ENCODE data around the gene VPS13D.

The VPS13D gene

DNA sequence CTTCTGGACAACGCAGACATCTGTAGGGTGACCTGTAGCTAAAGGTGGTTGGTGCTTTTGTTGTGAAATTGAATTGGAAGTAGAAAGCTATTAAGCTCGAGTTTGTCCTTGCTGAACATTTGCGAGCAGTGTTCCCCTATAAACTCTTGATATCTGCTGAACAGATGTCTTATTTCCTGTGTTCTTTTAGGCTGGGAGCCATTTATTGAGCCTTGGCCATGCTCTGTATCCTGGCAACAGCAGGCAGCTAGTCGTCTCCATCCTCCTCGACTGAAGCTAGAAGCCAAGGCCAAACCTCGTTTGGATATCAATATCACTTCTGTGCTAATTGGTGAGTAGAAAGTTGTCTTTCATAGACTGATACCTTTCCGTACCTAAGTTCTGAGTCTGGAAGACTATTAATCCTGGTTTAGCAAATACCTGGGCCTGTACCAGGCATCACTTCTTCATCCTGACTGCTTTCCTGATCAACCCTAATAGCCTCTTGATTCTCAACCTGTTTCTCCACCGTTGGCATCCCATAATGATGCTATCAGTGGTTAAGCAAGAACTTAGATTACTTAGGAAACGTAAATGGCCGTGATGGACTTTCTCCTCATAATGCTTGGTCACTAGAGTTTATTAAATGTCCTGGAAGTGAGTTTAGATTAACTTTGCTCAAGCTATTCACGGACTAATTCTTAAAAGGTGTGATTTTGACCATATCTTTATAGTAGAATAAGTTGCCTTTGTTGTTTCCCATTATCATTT lies 103.4 kb downstream of the VPS13D start:
- in situ Hi-C loops (cut with HindIII; ENCODE audit: low sequenced_read_pairs) = no loop called here

DNA sequence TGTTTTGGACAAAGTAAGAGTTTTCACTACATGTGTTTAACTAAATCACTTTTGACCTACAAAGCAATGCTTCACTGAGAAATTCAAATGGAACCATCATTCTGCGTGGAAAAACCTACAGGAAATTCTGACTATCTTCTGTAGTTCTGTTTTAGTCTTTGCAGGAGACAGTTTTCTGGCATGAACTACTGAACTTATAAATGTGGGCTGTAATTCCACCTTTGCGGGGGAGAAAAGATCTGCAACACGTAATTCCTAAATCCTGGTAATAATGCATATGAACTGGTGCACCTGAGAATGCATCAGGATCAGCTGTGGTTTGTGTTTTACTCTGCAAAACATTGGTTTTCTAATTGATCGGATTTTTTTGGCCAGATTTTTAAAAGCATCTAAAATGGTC lies 106.0 kb downstream of the VPS13D start:
- in situ Hi-C loops (cut with HindIII; ENCODE audit: low sequenced_read_pairs) = no loop called here

DNA sequence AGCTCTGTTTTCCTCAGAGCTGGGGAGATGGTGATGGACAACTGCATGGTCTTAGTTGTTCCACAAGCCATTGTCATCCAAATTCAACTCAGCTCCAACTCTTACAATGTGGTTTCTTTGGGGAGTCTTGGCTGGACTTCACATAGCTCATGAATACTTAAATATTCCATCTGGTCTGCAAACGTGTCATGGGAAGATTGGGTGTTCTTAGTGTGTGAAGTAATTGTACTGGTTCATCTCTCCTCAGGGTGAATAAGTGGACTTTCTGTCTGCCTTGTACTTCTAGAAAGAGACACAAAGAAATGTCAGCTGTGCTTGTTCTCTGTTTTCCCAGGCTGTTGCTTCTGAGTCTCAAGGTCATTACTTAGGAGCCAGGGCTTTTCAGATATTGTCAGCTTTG lies 106.6 kb downstream of the VPS13D start:
- in situ Hi-C loops (cut with HindIII; ENCODE audit: low sequenced_read_pairs) = no loop called here

DNA sequence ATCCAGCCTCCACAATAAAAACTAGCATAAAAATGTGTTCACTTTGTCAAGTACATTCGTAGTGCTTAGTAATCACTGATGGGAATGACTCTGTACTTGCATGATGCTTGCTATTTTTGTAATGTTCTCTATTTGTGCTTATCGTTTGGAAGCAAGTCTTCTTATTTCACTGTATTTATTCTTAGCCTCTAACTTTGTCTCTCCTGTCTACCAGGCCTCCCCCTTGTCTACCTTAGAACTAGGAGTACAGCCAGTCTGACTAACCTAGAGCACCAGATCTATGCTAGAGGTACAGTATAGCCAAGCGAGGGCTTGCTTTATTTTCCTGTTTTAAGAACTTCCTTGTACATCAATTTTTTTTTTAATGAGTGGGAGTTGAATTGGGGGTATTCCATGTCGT lies 108.2 kb downstream of the VPS13D start:
- in situ Hi-C loops (cut with HindIII; ENCODE audit: low sequenced_read_pairs) = no loop called here

DNA sequence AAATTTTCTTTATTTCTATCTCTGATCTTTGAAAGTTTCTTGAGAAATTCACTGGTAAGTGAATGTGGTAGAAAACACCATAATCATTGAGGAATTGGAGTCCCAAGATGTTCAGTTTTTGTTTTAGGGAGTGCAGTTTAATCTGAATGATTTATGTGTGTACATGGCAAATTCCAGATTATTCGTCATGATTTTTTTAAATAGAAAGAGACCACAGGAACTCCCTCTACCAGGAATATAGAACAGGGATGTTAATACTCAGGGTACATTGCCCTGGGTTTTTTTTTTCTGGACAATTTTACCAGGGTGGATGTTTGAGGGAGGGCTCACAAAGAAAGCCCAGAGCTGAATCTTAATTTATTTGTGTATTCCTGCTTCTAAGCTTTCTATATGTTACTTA lies 109.0 kb downstream of the VPS13D start:
- in situ Hi-C loops (cut with HindIII; ENCODE audit: low sequenced_read_pairs) = no loop called here

DNA sequence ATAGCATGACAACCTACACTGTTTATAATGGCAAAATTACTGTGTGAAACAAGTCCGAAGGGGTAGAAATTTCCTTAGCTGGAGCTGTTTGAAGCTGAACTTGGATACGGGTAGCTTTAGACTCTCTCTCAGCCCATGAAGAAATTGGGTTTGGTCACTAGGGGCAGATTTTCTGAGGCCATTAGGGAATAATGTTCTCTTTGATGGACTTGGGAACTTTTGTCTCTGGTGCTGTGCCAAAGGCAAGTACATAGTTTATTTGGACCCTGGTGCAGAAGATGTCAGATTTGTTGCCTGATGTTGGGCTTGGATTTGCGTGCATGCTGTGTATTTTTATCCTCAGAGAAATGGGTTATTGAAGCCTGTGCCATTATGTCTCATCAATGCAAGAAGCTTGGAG lies 109.6 kb downstream of the VPS13D start:
- in situ Hi-C loops (cut with HindIII; ENCODE audit: low sequenced_read_pairs) = no loop called here

DNA sequence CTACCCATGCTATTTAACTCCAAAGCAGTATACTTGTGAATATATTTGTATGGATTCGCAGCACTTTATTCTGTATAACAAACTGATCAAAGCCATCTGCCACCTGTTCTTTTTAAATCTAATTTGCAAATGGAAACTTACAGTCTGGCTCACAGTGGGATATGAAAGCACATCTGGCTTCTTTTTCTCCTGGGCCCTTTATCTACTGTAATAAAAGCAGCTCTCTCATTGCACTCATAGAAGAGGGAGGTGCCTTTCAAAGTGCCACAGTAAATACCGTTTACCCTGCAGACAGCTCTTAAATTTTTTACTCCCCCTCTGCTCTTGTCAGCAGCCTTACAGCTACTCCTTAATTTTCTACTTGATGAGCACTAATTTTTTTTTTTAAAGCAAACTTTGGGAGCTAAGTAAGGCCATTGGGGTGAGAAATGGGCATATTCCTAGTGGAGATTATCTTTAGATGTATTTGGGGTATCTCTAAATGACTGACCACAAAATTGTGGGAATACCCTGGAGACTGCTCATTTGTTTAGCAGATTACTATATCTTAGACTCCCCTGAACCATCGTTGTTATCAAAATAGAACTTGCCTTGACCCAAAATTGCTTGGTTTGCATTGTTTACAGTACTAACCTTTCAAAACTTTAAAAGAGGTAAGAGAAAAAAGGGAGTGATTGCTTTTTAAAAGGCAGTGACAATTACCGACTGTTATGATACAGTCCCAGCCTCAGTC lies 110.1 kb downstream of the VPS13D start:
- in situ Hi-C loops (cut with HindIII; ENCODE audit: low sequenced_read_pairs) = no loop called here

DNA sequence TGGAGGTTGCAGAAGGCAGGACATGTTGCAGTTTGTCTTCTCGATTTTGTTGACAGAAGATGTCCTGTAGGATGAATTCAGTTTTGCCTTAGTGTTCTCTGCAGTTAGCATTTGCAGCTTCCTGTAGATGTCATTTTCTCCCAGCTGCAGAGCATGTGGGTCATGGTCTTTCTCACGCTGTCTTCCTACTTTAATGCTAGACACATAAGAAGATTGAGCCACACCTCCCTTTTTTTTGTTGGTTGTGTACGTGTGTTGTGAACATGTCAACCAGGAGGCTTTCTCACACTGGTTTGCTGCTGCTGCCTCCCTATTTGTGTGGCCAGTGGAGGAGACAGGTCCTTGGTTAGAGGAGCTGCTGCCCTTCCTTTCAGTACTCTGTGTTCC lies 110.7 kb downstream of the VPS13D start:
- in situ Hi-C loops (cut with HindIII; ENCODE audit: low sequenced_read_pairs) = no loop called here

DNA sequence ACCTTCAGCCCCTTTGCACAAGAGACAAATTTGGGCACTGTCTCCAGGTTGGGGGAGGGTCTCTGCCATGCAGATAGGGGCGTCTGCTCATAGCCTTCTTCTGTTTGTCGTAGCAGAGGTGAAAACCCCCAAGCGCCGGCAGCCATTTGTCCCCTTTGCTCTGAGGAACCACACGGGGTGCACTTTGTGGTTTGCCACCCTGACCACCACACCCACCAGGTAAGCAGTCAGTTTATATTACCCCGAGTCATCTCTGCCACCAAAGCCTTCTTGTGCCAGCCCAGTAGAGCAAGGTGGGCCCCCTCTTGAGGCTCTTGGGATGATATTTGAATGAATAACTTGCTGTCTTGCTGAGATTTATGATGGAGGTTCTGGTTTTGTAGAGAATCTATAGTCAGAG lies 111.8 kb downstream of the VPS13D start:
- in situ Hi-C loops (cut with HindIII; ENCODE audit: low sequenced_read_pairs) = no loop called here

DNA sequence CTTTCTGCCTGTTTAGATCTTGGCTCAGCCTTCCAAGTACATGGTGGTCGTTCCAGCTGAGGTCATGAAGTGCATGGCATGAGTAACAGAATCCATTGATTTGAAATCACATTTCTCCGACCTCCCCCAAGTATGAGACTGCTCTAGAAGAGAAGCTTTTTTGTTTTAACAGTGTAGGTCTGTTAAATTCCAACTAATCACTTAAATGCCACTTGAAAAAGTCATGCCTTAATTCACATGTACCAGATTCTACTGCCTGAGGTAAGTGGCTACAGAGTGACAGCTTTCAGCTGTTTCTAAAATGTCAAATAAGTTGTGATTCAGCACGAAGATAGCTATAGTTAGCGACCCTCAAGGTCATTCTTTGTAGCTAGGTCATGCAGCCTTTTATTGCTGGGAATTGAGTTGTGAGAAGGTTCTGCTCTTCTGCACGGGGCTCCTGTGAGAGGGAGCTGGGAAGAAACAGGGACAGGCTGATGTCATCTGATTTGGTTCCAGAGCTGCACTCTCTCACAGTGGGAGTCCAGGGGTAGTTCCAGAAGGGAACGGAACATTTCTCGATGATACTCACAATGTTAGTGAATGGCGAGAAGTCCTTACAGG lies 112.7 kb downstream of the VPS13D start:
- in situ Hi-C loops (cut with HindIII; ENCODE audit: low sequenced_read_pairs) = no loop called here

DNA sequence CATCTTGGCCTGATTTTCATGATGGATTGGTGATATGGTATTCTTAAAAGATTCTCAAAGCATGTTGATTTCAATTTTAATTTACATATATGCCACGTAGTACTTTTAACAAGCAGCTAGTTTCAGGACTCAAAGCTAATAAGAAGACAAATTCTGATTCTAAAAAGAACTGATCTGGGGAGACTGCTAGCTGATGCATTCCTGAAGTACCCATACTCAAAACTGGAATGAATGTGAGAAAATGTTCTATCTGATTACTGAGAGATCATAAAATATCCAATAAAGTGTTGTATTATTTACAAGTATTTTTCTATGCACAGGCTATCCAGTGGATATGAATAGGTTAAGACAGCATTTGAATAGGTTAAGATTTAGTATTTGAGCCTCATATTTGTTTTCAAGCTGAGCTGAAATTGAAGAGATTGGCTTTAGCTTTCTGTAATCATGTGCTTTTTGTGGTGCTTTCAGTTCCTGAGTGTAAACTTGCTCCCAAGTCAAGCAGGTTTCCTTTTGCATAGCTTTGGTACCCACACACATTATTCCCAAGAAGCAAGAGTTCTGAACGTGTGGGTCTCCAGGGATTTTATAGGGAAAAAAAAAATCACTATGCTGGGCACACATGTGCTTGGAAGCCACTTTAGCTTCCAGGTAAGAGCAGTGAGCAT lies 114.1 kb downstream of the VPS13D start:
- in situ Hi-C loops (cut with HindIII; ENCODE audit: low sequenced_read_pairs) = no loop called here

DNA sequence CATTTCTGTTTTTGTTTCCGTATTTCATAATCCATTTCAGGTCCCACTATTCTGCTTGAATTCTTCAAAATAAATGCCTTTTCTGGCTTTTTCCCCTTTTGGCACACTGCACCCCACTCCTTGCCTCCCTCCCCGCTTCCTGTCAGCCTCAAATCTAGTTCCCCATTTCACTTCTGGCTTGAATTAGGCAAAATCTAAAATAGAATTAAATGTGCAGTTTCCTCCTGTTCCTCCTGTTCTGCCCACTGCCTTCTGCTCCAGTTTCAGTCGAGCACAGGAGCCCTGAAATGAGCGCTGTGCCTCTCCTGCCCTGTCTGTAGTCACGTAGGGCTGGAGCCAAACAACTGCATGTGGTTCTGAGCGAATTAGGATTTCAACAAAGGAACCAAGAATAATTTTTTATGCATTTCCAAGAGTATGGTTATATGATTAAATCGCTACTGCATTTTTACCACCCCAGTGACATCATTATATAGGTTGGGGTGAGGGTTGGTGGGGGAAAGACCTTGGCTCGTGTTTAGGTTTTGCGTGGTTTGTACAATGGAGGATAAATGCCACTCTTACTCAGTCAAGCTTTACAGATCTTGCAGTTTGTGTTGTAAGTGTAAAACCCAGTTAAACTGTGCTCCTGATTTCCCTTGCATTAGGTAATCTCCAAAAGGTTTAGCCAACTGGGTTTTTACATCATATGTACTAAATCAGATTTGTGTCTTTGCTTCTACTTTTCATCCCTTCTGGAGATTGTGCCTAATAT lies 114.9 kb downstream of the VPS13D start:
- in situ Hi-C loops (cut with HindIII; ENCODE audit: low sequenced_read_pairs) = no loop called here

DNA sequence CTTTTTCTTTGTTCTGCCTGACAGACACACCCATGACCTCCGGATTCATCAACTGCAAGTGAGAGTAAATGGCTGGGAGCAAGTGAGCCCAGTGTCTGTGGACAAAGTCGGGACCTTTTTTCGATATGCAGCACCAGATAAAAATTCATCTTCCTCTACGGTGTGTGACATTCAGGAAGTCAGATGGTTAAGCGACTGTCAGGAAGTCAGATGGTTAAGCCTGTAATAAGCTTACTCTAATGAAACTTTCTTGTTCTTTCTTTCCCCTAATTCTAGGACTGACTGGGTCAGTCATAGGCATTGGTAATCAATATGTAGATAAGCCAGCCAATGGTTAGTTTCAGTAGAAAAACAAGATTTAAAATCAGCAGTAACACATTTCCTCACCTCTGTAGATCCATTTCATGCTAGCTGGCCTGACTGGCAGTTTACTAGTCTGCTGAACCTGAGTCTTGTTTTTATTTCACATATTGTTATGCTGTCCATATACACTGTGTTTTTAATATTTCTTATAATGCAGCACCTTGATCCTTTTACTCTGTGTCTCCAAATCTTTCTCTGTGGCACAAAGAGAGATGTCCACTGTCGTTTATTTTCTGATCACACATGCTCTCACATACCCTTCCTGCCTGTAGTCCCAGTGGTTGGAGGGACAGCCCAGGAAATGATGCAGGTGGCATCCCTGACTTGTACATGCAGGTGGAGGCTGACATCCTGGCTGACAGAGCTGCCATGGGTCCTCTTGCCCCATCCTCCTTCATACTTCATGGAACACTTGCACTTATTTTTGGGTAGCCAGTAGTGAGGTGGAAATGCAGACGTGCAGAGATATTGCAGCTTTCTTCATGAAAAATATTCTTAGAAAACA lies 115.8 kb downstream of the VPS13D start:
- in situ Hi-C loops (cut with HindIII; ENCODE audit: low sequenced_read_pairs) = no loop called here

DNA sequence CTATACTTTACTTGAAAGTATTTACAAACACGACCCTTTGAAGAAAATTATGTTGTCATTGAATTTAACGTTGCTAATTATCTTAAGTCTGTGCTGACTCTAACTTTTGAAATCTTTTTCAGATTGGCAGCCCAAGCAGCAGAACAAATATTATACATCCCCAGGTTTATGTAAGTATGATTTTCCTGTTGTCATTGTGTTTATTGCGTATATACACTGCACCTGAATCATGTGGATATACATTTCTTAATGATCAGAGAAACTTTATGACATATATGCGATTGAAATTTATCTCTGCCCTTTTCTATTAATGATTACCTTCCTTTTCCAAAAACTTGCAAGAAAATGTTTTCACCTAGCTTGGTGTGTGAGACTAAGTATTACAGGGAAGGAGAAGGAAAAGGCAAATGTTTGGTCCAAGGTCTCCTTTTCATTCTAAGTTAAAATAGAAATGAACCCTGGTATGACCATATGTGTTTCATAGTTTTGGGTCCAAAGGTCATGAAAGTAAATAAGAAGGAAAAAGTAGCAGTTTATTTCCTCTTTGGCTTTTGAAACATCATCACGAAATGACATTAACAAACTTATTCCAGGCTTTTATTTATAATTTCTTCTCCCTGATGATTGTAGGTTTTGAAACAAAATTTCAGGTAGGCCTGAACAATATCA lies 116.8 kb downstream of the VPS13D start:
- in situ Hi-C loops (cut with HindIII; ENCODE audit: low sequenced_read_pairs) = no loop called here

DNA sequence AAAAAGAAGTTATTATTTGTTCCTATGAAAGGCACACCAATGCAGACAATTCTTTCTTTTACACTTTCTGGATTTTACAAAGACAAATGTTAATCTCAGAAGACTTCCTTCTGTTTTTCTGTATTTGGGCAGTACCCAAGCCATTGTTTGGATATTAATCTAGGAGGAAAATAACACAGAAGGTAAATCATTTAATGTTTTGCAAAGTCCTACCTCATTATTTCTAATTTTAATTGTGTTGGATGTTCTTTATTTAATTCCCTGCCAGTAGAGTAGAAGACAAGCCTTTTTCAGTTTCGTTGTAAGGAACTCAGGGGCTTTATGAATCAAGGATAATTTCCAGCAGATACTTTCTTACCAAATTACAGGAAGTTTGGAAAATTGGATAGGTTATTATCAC lies 118.3 kb downstream of the VPS13D start:
- in situ Hi-C loops (cut with HindIII; ENCODE audit: low sequenced_read_pairs) = no loop called here

DNA sequence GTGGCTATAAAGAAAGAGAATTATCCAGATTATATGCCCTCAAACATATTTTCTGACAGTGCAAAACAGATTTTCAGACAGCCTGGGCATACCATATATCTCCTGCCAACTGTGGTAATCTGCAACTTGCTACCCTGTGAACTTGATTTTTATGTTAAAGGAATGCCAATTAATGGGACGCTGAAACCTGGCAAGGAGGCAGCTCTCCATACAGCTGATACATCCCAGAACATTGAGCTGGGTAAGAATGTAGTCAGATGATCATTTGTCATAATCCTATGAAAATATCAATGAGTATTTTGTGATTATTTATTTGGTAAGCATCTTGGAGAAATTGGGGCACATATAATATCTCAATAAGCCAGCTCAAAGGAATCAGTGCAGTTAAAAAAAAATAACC lies 124.2 kb downstream of the VPS13D start:
- in situ Hi-C loops (cut with HindIII; ENCODE audit: low sequenced_read_pairs) = no loop called here

DNA sequence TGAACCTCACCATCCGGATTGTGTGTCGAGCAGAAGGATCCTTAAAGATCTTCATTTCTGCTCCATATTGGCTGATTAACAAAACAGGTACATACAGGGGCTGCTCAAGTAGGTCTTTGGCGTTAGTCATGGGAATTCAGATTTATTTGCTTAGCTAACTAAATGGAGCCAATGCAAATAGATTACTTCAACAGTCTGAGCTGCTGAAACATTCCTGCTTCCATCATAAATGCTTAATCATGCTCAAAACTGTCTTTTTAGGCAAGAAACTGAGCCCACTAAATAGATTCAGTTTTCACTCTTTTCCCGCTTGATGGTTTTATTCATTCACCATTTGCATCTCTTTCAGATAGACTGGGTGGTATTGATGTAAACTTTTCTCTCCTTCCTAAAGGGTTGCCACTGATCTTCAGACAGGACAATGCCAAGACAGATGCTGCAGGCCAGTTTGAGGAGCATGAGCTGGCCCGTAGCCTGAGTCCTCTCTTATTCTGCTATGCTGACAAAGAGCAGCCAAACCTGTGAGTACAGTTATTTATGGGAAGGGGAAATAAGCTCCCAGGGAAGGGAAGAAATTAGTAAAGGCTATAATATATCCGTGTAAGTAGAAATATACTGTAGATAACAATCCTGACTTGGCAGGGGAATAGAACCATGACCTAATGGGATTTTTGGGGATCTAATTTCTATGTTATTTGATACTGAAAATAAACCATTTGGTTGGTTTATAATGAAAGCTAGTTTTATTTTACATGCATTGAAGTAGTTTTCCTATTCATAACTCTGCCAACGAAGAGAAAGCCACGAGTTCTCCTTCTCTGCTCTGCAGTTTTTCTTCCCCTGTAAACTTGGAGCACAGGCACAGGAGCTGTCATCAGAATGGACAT lies 126.4 kb downstream of the VPS13D start:
- in situ Hi-C loops (cut with HindIII; ENCODE audit: low sequenced_read_pairs) = no loop called here

DNA sequence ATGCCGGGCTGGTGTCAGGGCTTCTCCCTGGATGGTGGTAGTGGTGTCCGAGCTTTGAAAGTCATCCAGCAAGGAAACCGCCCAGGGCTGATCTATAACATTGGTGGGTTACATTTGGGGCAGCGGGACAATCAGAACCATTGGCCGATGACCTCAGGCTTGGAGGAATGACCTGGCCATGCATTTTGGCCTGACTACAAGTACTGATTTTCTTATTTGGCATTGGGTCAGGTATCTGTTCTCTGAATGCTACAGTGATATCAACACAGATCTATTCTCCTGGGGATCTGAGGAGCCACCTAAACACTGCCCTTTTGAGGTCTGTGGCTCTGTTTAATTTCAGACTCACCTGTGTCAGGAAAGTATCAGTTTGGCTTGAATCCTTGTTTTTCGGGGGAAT lies 128.7 kb downstream of the VPS13D start:
- in situ Hi-C loops (cut with HindIII; ENCODE audit: low sequenced_read_pairs) = no loop called here

All from DLD1 (cell line).